SK-N-SH (cell line): ENCODE data around the gene FECH.

Source experiments
- EP300 ChIP-seq, 2 experiments: IDR thresholded peaks; 2 replicates each; pipeline versions ENCODE4 v1.4.0 to v1.6.1; 2012; ENCODE audit warnings: borderline replicate concordance in 1 of 2, low read depth in 1 of 2, low read length in 1 of 2
- IRF3 ChIP-seq: fragments of 150-350 bp; IDR thresholded peaks from 2 replicates; pipeline ENCODE4 v1.6.1; 2016; ENCODE audit warnings: mild to moderate bottlenecking, low read depth, low read length
- MXI1 ChIP-seq: IDR thresholded peaks from 2 replicates; pipeline ENCODE4 v1.6.1; 2012; ENCODE audit warnings: mild to moderate bottlenecking, low read depth, low read length, improper control_type of control experiment
- NRF1 ChIP-seq: IDR thresholded peaks from 2 replicates; pipeline ENCODE4 v1.6.1; 2012; ENCODE audit warnings: low read depth, mild to moderate bottlenecking, low read length
- POLR2AphosphoS5 ChIP-seq: IDR thresholded peaks from 2 replicates; pipeline ENCODE4 v1.6.1; 2012; ENCODE audit warnings: low read depth, low read length
- TF ChIP-seq, protein P1 (sequence below): fragments of 200-600 bp; sonication (generic); IDR thresholded peaks from 2 replicates; pipeline ENCODE4 v1.6.1; 2017; ENCODE audit warnings: antibody characterized with exemption, mild to moderate bottlenecking, moderate library complexity
- TF ChIP-seq, protein P2 (sequence below): IDR thresholded peaks from 2 replicates; pipeline ENCODE4 v1.4.0; 2012; ENCODE audit warnings: low read depth, borderline replicate concordance

- TF ChIP-seq, protein P1, sequence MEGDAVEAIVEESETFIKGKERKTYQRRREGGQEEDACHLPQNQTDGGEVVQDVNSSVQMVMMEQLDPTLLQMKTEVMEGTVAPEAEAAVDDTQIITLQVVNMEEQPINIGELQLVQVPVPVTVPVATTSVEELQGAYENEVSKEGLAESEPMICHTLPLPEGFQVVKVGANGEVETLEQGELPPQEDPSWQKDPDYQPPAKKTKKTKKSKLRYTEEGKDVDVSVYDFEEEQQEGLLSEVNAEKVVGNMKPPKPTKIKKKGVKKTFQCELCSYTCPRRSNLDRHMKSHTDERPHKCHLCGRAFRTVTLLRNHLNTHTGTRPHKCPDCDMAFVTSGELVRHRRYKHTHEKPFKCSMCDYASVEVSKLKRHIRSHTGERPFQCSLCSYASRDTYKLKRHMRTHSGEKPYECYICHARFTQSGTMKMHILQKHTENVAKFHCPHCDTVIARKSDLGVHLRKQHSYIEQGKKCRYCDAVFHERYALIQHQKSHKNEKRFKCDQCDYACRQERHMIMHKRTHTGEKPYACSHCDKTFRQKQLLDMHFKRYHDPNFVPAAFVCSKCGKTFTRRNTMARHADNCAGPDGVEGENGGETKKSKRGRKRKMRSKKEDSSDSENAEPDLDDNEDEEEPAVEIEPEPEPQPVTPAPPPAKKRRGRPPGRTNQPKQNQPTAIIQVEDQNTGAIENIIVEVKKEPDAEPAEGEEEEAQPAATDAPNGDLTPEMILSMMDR: no peak
- no peak for TF ChIP-seq NRF1
- TF ChIP-seq MXI1: no peak
- no peak for TF ChIP-seq IRF3
- TF ChIP-seq, protein P2, sequence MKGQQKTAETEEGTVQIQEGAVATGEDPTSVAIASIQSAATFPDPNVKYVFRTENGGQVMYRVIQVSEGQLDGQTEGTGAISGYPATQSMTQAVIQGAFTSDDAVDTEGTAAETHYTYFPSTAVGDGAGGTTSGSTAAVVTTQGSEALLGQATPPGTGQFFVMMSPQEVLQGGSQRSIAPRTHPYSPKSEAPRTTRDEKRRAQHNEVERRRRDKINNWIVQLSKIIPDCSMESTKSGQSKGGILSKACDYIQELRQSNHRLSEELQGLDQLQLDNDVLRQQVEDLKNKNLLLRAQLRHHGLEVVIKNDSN: no peak
- no peak for TF ChIP-seq POLR2AphosphoS5
- no peak for TF ChIP-seq EP300 (IDR thresholded peaks at IDR 0.05; ENCODE audit: borderline replicate concordance in 1 of 2, low read depth in 1 of 2, low read length in 1 of 2)
Observed at GRCh38 chr18:57533006-57533867, 53.3 kb downstream of the FECH start.
